HL-60 (cell line): ENCODE measurements around the gene ZNF618.

Experiments
- DNase-seq, 2 experiments: peaks; one replicate each; pipeline ENCODE4 v3.0.0-alpha.2; 2010 to 2020; ENCODE audit warnings: low read depth in 1 of 2, low spot score in 1 of 2
- H3K27ac ChIP-seq: fragments of 250-450 bp; sonication (Bioruptor Pico); replicated peaks from 2 replicates; pipeline ENCODE4 v1.5.1; 2020; ENCODE audit warnings: mild to moderate bottlenecking, moderate library complexity
- H3K27me3 ChIP-seq: fragments of 250-450 bp; sonication (Bioruptor Pico); 2 replicates; pipeline ENCODE4 v1.5.1; 2021; ENCODE audit warnings: mild to moderate bottlenecking, moderate library complexity; ENCODE audit not compliant: insufficient read depth, poor library complexity, severe bottlenecking
- H3K4me3 ChIP-seq: replicated peaks from 2 replicates; pipeline ENCODE4 v1.5.1; 2011; ENCODE audit warnings: mild to moderate bottlenecking, control low read depth, low read length; ENCODE audit not compliant: insufficient read depth
- GABPA ChIP-seq: IDR thresholded peaks from 2 replicates; pipeline ENCODE4 v1.6.1; 2012; ENCODE audit warnings: low read depth
- POLR2AphosphoS5 ChIP-seq: IDR thresholded peaks from 2 replicates; pipeline ENCODE4 v1.6.1; 2012; ENCODE audit warnings: low read depth
- SPI1 ChIP-seq: IDR thresholded peaks from 2 replicates; pipeline ENCODE4 v1.6.1; 2012; ENCODE audit warnings: low read depth, mild to moderate bottlenecking, borderline replicate concordance
- TF ChIP-seq, protein P1 (sequence below): IDR thresholded peaks from 2 replicates; pipeline ENCODE4 v1.6.1; 2012; ENCODE audit warnings: low read depth; ENCODE audit not compliant: insufficient replicate concordance
- TF ChIP-seq, protein P2 (sequence below): IDR thresholded peaks from one replicate; pipeline ENCODE4 v1.5.1; 2011; ENCODE audit warnings: low read length, control low read depth, inconsistent platforms; ENCODE audit not compliant: insufficient read depth

ZNF618 gene

DNA sequence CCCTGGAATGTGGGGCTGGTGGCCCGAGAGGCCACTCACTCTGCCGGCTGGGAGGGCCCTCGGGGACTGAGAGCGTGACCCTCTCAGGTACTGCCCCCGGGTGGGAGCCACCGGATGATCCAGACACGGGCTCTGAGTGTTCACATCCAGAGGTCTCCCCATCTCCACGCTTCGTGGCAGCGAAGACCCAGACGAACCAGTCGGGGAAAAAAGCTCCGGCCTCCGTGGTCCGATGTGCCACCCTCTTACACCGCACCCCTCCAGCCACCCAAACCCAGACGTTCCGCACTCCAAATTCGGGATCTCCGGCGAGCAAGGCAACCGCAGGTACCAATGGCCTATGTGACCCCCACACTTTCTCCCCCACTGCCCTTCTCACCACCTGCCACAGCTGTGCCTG lies 152.5 kb downstream of the ZNF618 start:
- DNase-seq: no peak
- H3K4me3 ChIP-seq: no peak overlapping the region
- TF ChIP-seq GABPA: no peak
- no peak for TF ChIP-seq POLR2AphosphoS5
- TF ChIP-seq, protein P1, sequence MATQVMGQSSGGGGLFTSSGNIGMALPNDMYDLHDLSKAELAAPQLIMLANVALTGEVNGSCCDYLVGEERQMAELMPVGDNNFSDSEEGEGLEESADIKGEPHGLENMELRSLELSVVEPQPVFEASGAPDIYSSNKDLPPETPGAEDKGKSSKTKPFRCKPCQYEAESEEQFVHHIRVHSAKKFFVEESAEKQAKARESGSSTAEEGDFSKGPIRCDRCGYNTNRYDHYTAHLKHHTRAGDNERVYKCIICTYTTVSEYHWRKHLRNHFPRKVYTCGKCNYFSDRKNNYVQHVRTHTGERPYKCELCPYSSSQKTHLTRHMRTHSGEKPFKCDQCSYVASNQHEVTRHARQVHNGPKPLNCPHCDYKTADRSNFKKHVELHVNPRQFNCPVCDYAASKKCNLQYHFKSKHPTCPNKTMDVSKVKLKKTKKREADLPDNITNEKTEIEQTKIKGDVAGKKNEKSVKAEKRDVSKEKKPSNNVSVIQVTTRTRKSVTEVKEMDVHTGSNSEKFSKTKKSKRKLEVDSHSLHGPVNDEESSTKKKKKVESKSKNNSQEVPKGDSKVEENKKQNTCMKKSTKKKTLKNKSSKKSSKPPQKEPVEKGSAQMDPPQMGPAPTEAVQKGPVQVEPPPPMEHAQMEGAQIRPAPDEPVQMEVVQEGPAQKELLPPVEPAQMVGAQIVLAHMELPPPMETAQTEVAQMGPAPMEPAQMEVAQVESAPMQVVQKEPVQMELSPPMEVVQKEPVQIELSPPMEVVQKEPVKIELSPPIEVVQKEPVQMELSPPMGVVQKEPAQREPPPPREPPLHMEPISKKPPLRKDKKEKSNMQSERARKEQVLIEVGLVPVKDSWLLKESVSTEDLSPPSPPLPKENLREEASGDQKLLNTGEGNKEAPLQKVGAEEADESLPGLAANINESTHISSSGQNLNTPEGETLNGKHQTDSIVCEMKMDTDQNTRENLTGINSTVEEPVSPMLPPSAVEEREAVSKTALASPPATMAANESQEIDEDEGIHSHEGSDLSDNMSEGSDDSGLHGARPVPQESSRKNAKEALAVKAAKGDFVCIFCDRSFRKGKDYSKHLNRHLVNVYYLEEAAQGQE: no peak
- TF ChIP-seq SPI1: no peak
- TF ChIP-seq, protein P2, sequence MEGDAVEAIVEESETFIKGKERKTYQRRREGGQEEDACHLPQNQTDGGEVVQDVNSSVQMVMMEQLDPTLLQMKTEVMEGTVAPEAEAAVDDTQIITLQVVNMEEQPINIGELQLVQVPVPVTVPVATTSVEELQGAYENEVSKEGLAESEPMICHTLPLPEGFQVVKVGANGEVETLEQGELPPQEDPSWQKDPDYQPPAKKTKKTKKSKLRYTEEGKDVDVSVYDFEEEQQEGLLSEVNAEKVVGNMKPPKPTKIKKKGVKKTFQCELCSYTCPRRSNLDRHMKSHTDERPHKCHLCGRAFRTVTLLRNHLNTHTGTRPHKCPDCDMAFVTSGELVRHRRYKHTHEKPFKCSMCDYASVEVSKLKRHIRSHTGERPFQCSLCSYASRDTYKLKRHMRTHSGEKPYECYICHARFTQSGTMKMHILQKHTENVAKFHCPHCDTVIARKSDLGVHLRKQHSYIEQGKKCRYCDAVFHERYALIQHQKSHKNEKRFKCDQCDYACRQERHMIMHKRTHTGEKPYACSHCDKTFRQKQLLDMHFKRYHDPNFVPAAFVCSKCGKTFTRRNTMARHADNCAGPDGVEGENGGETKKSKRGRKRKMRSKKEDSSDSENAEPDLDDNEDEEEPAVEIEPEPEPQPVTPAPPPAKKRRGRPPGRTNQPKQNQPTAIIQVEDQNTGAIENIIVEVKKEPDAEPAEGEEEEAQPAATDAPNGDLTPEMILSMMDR: no peak
- no peaks in the 10 kb centered on the region for H3K27me3 ChIP-seq
- no peak overlapping the region for H3K27ac ChIP-seq

DNA sequence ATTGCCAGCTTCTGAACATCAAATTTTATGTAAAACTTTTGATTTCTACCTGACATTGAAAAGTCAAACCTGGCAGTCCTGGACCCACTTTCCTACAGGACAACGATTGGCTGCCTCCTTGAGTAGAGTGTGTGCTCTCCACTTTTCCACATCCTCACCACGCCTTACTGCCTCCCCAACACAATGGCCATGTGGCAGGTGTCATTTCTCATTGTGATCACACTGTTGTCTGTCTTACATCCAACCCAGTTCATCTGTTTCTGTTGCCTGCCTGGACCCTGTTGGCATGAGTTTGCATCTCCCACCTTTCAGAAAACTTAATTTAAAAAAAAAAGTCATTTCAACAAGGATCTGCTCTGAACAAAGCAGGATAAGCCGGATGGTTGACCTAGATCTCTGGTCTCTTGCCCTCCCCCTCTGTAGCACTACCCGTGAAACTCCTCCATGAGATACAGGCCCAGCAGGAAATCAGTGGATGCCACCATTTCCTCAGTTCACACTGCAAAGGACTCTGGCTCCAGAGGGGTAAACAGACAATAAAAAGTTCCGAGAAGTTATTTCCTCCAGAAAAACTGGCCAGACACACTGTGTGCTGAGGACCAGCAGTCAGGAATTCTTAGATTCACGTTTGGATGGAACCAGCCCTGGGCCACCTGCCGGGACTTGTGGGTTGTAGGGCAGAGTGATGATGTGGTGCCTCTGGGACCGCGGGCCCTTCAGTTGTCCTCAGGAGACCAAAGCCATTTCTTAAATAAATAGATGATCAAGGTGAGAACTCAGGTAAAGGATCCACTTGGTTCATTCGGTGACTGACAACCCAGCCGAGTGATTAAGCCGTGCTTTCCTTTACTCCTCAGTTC lies 153.4 kb downstream of the ZNF618 start:
- Histone ChIP-seq H3K27ac (no peak overlapping the region), H3K27me3 (no peaks in the 10 kb centered on the region), H3K4me3 (no peak overlapping the region)
- TF ChIP-seq, protein P2: no peak
- TF ChIP-seq, protein P1: no peak
- TF ChIP-seq SPI1: no peak
- no peak for TF ChIP-seq GABPA
- no peak for TF ChIP-seq POLR2AphosphoS5
- DNase-seq: no peak

DNA sequence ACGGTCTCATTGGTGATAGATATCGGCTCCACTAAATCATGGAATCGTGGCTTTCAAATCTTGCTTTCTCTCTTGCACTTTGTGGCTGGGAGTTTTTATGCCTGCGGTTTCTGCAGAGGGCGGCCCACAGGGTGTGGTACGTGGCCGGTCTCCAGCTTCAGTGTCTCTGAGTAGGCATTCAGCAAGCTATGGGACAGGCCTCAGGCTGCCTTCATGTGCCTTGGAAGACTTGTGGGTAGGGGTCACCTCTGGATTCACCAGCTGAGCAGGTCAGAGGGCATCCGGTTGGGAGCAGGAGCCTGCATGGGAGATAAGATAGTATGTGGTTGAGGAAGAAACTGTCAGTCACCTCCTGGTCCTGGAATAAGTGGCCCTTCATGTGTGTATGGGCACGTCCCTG lies 154.3 kb downstream of the ZNF618 start:
- no peak for DNase-seq
- Histone ChIP-seq H3K27ac (no peak overlapping the region), H3K4me3 (no peak overlapping the region), H3K27me3 (no peaks in the 10 kb centered on the region)
- TF ChIP-seq GABPA (no peak), POLR2AphosphoS5 (no peak)

DNA sequence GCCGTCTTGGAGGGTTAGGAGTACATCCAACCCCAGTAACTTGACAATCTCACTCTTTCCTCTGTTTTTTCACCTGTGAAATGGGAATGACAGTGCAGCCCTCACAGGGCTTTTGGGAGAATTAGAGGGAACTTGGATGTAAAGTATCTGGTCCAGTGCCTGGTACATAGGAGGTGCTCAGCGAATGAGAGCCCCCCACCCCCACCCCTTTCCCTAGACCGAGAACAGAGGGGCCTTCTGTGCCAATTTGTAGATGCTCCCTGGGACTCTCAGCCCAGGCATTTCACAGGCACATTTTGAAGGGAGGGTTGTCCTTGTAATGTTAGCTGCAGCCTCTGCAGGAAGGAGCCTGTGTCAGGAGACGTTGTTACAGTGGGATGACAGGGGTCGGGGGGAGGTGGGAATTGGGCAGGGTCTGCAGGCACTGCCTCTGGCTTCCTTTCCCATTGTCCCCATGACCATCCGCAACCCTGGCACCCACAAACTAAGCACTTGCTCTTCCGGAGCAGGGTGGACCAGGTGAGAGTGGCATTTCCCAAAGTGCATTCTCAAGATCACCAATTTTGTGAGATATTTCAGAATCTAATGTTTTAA lies 155.0 kb downstream of the ZNF618 start:
- no peak for DNase-seq
- Histone ChIP-seq H3K27ac (no peak overlapping the region), H3K27me3 (no peaks in the 10 kb centered on the region), H3K4me3 (no peak overlapping the region)
- TF ChIP-seq GABPA: no peak
